ENCODE measurements around the gene BTBD18. TPM values are rescaled to one million over a fixed set of nuclear protein-coding genes. Genes with fewer than 3 reads are reported as not detected.

Gene BTBD18, protein sequence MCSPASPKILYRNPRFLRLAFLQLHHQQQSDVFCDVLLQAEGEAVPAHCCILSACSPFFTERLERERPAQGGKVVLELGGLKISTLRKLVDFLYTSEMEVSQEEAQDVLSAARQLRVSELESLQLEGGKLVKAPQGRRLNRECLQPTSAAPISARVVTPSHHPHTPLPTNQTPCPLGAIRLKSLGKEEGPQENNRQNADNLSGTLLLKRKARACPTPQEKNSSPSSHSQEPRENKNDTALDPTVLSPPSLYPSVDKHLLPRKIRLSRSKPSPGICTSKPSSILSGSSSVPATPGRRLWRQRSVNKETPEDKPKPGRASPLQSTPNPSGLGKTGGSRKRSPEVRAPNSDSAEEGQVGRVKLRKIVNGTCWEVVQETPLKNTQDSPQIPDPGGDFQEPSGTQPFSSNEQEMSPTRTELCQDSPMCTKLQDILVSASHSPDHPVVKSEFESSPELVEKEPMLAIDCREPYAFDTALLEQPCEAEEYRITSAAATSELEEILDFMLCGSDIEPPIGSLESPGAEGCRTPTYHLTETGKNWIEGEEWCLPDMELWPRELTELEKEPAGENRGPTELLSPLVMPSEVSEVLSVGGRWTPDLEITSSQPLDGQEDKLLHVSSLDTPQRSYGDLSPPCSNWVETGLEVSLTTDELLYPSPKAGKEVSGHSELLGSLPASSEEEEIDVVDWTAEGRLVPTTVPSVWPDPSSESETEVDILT
- total RNA-seq (2021; fragmentation: NEBNext Ultra II Directional; extraction: Animal tissue kit (Norgen Biotek cat#: 25700)), result not detected
- long read RNA-seq, result 0 reads

DNA sequence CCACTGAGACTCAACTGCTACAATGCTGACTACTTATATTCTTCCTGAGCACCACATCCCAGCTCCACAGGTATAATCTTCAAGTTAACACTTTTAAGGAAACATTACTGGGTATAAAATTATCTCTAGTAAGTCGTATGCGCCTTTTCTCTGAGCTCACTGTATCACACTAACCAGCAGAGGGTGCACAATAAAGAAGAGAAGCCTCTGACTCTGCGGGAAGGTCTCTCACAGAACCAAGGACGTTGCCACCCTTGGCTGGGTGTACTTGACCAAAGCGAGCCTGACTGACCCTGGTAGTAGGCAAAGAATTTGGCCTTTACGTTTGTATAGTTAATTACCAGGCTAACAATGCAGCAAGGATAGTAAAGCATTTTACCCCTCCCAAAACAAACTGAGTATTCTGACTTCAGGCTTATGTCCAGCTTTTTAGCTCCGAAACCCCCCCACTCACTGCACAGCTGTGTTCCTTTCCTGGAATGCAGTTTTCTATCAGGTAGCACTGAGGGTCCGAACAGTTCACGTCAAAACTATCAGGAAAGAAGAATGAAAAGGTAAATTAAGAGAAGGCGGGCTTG is at the start of gene BTBD18:
TSS of gene BTBD18 (minus strand) at position 144 of the 578 bp plus-strand sequence. CDS start 631 bp downstream, outside the sequence.
- no peaks in the 10 kb centered on the region for H3K4me1 Mint-ChIP-seq (ENCODE audit: low read depth)
- peak; percentile 36 for DNase-seq
- H3K36me3 Mint-ChIP-seq (ENCODE audit: low read depth), result peaks cover 4% of the 10 kb centered on the region; the same call in 1 of the 2 replicates
- no peaks in the 10 kb centered on the region for H3K9me3 Mint-ChIP-seq
- H3K27me3 Mint-ChIP-seq (ENCODE audit: insufficient read depth), result no peaks in the 10 kb centered on the region; the same call in 1 of the 2 replicates
- TF ChIP-seq, protein P1, sequence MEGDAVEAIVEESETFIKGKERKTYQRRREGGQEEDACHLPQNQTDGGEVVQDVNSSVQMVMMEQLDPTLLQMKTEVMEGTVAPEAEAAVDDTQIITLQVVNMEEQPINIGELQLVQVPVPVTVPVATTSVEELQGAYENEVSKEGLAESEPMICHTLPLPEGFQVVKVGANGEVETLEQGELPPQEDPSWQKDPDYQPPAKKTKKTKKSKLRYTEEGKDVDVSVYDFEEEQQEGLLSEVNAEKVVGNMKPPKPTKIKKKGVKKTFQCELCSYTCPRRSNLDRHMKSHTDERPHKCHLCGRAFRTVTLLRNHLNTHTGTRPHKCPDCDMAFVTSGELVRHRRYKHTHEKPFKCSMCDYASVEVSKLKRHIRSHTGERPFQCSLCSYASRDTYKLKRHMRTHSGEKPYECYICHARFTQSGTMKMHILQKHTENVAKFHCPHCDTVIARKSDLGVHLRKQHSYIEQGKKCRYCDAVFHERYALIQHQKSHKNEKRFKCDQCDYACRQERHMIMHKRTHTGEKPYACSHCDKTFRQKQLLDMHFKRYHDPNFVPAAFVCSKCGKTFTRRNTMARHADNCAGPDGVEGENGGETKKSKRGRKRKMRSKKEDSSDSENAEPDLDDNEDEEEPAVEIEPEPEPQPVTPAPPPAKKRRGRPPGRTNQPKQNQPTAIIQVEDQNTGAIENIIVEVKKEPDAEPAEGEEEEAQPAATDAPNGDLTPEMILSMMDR (IDR thresholded peaks at IDR 0.05), result peak; percentile 72
- H3K27ac Mint-ChIP-seq, result no peak within 1 kb of the TSS
- H3K4me3 Mint-ChIP-seq, result no peak within 1 kb of the TSS

DNA sequence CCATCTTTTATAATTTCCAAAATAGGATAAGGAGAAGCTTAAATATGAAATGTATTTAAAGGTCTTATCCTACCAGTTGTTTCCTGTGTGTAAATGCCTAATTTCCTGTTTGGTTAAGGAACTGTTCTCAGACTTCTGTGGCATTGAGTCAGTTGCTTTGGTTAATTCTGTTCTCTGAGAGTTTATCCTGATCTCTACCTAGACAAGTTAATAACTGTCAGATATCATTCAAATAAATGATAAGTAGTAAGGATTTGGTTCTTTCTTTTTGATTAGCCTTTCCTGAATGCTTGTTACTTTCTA is 49.5 kb upstream of the BTBD18 start:
- H3K4me1 Mint-ChIP-seq (ENCODE audit: low read depth), result peaks cover 48% of the 10 kb centered on the region
- TF ChIP-seq, protein P1 (IDR thresholded peaks at IDR 0.05), result no peak
- H3K27ac Mint-ChIP-seq, result peak overlapping the region; percentile 50
- H3K36me3 Mint-ChIP-seq (ENCODE audit: low read depth), result peaks cover 45% of the 10 kb centered on the region
- DNase-seq, result no peak
- no peaks in the 10 kb centered on the region; the same call in none of the 2 replicates for H3K27me3 Mint-ChIP-seq (ENCODE audit: insufficient read depth)
- H3K4me3 Mint-ChIP-seq, result no peak overlapping the region
- H3K9me3 Mint-ChIP-seq, result no peaks in the 10 kb centered on the region

DNA sequence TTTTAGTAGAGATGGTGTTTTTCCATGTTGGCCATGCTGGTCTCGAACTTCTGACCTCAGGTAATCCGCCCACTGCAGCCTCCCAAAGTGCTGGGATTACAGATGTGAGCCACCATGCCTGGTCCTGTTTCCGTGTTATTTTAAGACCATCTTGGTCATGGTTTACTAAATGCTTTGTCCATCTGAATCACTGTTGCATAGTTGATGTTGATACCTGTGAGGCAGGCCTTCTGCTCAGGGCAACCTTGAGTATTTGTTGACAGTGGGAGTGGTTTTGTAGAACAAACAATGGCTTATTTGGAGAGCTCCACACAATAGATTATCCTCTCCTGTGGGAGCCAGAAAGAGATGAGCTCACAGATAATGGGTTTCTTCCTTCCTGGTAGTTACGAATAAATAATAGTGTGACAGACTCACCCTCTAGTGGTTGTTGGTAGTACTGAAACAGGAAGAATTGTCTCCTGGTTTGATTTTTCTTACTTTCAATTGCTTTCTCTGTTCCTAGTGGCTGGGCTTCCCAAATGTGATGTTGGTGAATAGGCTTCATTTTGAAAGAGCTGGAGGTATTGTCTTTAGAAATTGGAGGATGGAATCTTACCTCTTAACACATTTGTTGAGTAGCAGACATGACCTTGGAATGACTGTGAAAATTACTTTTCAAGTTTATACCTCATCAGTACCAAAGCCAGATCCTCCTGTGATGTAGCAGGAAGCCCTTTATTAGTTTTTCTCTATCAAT is 49.0 kb upstream of the BTBD18 start:
- Mint-ChIP-seq H3K27me3 (ENCODE audit: insufficient read depth) (no peaks in the 10 kb centered on the region; the same call in none of the 2 replicates), H3K4me1 (ENCODE audit: low read depth) (peaks cover 48% of the 10 kb centered on the region), H3K36me3 (ENCODE audit: low read depth) (peaks cover 44% of the 10 kb centered on the region), H3K4me3 (no peak overlapping the region), H3K9me3 (no peaks in the 10 kb centered on the region), H3K27ac (peak overlapping the region; percentile 50)
- DNase-seq, result peak; percentile 75
- TF ChIP-seq, protein P1 (IDR thresholded peaks at IDR 0.05), result peak; percentile 96

DNA sequence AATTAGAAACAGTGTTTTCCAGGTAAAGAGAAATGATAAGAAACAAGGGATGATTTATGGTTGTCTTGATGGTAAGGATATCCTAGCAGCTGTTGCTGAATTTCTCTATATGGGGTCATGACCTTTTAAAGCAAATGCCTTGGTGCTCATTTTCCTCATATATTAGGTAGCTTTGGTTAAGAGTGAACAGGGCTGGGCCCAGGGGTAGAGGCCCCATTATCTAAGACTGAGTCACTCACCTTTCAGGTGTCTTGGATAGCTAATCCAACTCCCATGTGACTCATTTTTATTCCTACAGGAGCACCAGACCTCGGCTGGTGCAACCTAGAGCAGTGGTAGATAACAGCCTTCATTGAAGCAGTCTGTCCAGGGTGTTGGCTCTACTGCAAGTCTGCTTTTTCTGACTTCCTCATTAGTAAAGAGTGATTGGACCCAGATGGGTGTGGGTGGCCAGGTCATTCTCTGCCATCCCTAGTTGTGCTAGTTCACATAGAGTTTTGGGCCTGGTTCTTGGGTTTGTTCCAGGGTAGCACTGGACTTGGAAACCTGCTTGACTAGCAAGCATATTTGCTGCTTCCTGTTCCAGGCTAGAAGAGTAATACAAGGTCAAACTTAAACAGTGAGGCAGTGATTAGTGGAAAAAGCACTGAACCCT is 47.4 kb upstream of the BTBD18 start:
- TF ChIP-seq, protein P1 (IDR thresholded peaks at IDR 0.05), result no peak
- H3K9me3 Mint-ChIP-seq, result no peaks in the 10 kb centered on the region
- H3K4me3 Mint-ChIP-seq, result no peak overlapping the region; the same call in 1 of the 2 replicates
- peak; percentile 56 for DNase-seq
- H3K4me1 Mint-ChIP-seq (ENCODE audit: low read depth), result peaks cover 48% of the 10 kb centered on the region
- H3K36me3 Mint-ChIP-seq (ENCODE audit: low read depth), result peaks cover 39% of the 10 kb centered on the region
- peak overlapping the region; percentile 82 for H3K27ac Mint-ChIP-seq
- H3K27me3 Mint-ChIP-seq (ENCODE audit: insufficient read depth), result no peaks in the 10 kb centered on the region; the same call in none of the 2 replicates

Measured in HFFc6 (cell line).